Cardiac muscle cell (in vitro differentiated cells and primary cell): ENCODE data around the gene CPEB2. TPM values are rescaled to one million over a fixed set of nuclear protein-coding genes. Genes with fewer than 3 reads are reported as not detected.

ENCODE experiments used
- DNase-seq, 2 donors: peaks; one replicate each; pipeline versions ENCODE4 v3.0.0 to v3.0.0-alpha.2; 2010 to 2017; ENCODE audit warnings: low read depth in 1 of 2, low spot score in 1 of 2
- H3K27ac ChIP-seq: fragments of 200-600 bp; sonication (generic); 2 replicates; pipeline ENCODE4 v1.5.1; 2016
- H3K27me3 ChIP-seq: fragments of 200-600 bp; sonication (generic); 2 replicates; pipeline ENCODE4 v1.6.0; 2016; ENCODE audit warnings: control low read depth
- H3K36me3 ChIP-seq: fragments of 200-600 bp; sonication (generic); 2 replicates; pipeline ENCODE4 v1.5.1; 2016; ENCODE audit warnings: control low read depth
- H3K4me1 ChIP-seq: fragments of 200-600 bp; sonication (generic); 2 replicates; pipeline ENCODE4 v1.8.1; 2017; ENCODE audit warnings: low read depth, mild to moderate bottlenecking, mixed run types
- H3K4me3 ChIP-seq: fragments of 200-600 bp; sonication (generic); 2 replicates; pipeline ENCODE4 v1.5.1; 2016; ENCODE audit warnings: mild to moderate bottlenecking
- H3K9me3 ChIP-seq: fragments of 200-600 bp; sonication (generic); 2 replicates; pipeline ENCODE4 v1.5.1; 2017; ENCODE audit warnings: low read depth, mild to moderate bottlenecking, control low read depth
- polyA plus RNA-seq: library from polyadenylated mRNA; unstranded; fragments of >200 nt; fragmentation: Nextera tagmentation; extraction: Ambion mirVana; gene quantifications from 2 replicates; pipeline ENCODE4 v1.2.1, GENCODE V29; 2016
- total RNA-seq: library from RNA; depleted of rRNA; stranded (reverse); fragments of >200 nt; gene quantifications from 2 replicates; pipeline ENCODE4 v1.2.3, GENCODE V29; 2016
- TF ChIP-seq, protein P1 (sequence below): IDR thresholded peaks from 2 replicates; pipeline ENCODE4 v1.5.1; 2012; ENCODE audit warnings: low read depth, mild to moderate bottlenecking, low read length

CPEB2 gene
- total and polyA plus RNA-seq, 2 experiments from 2014 or later: 7.5 to 17.4 TPM

- TF ChIP-seq, protein P1, sequence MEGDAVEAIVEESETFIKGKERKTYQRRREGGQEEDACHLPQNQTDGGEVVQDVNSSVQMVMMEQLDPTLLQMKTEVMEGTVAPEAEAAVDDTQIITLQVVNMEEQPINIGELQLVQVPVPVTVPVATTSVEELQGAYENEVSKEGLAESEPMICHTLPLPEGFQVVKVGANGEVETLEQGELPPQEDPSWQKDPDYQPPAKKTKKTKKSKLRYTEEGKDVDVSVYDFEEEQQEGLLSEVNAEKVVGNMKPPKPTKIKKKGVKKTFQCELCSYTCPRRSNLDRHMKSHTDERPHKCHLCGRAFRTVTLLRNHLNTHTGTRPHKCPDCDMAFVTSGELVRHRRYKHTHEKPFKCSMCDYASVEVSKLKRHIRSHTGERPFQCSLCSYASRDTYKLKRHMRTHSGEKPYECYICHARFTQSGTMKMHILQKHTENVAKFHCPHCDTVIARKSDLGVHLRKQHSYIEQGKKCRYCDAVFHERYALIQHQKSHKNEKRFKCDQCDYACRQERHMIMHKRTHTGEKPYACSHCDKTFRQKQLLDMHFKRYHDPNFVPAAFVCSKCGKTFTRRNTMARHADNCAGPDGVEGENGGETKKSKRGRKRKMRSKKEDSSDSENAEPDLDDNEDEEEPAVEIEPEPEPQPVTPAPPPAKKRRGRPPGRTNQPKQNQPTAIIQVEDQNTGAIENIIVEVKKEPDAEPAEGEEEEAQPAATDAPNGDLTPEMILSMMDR: no peak
Observed at GRCh38 chr4:15020502-15021286, 18.4 kb downstream of the CPEB2 start.

DNA sequence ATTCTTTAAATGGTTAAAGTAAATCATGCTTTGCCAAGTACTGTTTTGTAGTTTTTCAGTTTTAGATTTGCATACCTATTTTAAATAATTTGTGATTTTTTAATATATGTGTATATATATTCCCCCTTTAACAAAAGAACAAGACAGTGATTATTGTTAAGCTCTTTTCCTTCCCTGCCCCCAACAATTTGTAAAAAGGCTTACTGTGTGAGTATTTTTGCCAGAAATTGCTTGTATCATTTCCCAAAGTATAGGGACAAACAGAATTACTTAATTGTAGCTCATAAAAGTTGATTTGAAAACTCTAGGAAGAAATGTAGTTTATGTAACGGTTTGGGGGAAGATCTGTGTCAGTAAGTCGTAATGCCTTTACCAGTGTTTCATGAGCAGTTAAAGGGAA is 19.0 kb downstream of the CPEB2 start:
- no peak for DNase-seq
- no peaks in the 10 kb centered on the region for H3K9me3 ChIP-seq
- H3K36me3 ChIP-seq: peaks cover 16% of the 10 kb centered on the region
- H3K27me3 ChIP-seq: no peaks in the 10 kb centered on the region
- H3K4me1 ChIP-seq: peaks cover 10% of the 10 kb centered on the region
- TF ChIP-seq, protein P1: no peak
- peak overlapping the region; percentile 52 for H3K27ac ChIP-seq
- no peak overlapping the region for H3K4me3 ChIP-seq

More at GRCh38 chr4:15020502-15021286, 18.4 kb downstream of the CPEB2 start:
- peaks cover 22% of the 10 kb centered on the region for H3K36me3 ChIP-seq
- no peak for DNase-seq
- H3K9me3 ChIP-seq: no peaks in the 10 kb centered on the region
- H3K27ac ChIP-seq: peak overlapping the region; percentile 52
- peaks cover 12% of the 10 kb centered on the region for H3K4me1 ChIP-seq
- H3K4me3 ChIP-seq: no peak overlapping the region
- H3K27me3 ChIP-seq: no peaks in the 10 kb centered on the region

GRCh38 chr4:15021946-15022345 is 19.7 kb downstream of the CPEB2 start:
- no peak for DNase-seq
- no peaks in the 10 kb centered on the region for H3K27me3 ChIP-seq
- H3K4me3 ChIP-seq: no peak overlapping the region
- H3K27ac ChIP-seq: peak overlapping the region; percentile 52
- H3K4me1 ChIP-seq: peaks cover 8% of the 10 kb centered on the region
- no peaks in the 10 kb centered on the region for H3K9me3 ChIP-seq
- TF ChIP-seq, protein P1: no peak
- peaks cover 15% of the 10 kb centered on the region for H3K36me3 ChIP-seq

GRCh38 chr4:15024386-15024785 is 22.1 kb downstream of the CPEB2 start:
- Histone ChIP-seq H3K4me3 (no peak overlapping the region), H3K36me3 (peaks cover 11% of the 10 kb centered on the region), H3K27me3 (no peaks in the 10 kb centered on the region), H3K9me3 (no peaks in the 10 kb centered on the region), H3K27ac (no peak overlapping the region), H3K4me1 (peaks cover 8% of the 10 kb centered on the region)
- peak in 1 of 2 donors; percentile 39 for DNase-seq
- TF ChIP-seq, protein P1: no peak

DNA sequence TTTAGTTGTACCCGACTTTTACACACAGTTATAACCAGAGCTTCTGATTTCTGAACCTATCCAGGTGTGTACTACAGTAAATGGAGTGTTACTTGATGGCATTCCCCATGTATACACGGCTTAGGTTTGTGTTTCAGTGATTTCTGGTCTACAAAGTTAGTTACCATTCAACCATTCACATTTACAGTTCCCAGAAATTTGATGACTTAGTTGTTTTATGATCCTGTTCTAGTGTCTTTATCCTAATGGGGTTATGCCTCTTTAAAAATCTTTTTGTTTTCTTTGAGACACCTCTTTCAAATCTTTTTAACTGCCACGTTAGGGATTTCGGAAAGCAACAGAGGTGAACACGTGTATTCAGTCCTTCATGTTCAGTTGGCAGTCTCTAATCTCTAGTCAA is 23.4 kb downstream of the CPEB2 start:
- H3K27me3 ChIP-seq: no peaks in the 10 kb centered on the region
- peaks cover 11% of the 10 kb centered on the region for H3K36me3 ChIP-seq

More for the DNA sequence above, 23.4 kb downstream of the CPEB2 start:
- no peak for DNase-seq
- H3K4me1 ChIP-seq: peaks cover 3% of the 10 kb centered on the region
- H3K27ac ChIP-seq: no peak overlapping the region
- no peaks in the 10 kb centered on the region for H3K9me3 ChIP-seq
- no peak overlapping the region for H3K4me3 ChIP-seq
- TF ChIP-seq, protein P1: no peak
